Caco-2 (cell line): ENCODE results near the gene TMEM150C. TPM values are rescaled to one million over a fixed set of nuclear protein-coding genes. Genes with fewer than 3 reads are reported as not detected.

Experiments used
- BruUV-seq: library from RNA; stranded (reverse); fragments of 400-500 nt; replicated peaks from 2 replicates; lab custom pipeline; 2021; lab: Mats Ljungman, UMichigan
- CTCF ChIA-PET: fragments of 300-600 bp; sonication (Branson Sonifier 250); formaldehyde crosslinking; loops from one replicate; lab custom pipeline; 2022; ENCODE audit warnings: antibody characterized with exemption; lab: Charles Lee
- POLR2A ChIA-PET: fragments of 300-600 bp; sonication (Branson Sonifier 250); formaldehyde crosslinking; loops from one replicate; lab custom pipeline; 2022; ENCODE audit warnings: antibody characterized with exemption; lab: Charles Lee
- DNase-seq, 2 experiments: peaks; one replicate each; pipeline versions ENCODE4 v3.0.0 to v3.0.0-alpha.2; 2020 to 2022
- H3K27me3 ChIP-seq: replicated peaks from 2 replicates; pipeline ENCODE4 v1.6.0; 2011; ENCODE audit warnings: low read length; ENCODE audit not compliant: control insufficient read depth, insufficient read depth
- H3K36me3 ChIP-seq: 2 replicates; pipeline ENCODE4 v1.5.1; 2011; ENCODE audit warnings: low read length; ENCODE audit not compliant: control insufficient read depth, insufficient read depth
- H3K4me1 ChIP-seq: fragments of 250-450 bp; sonication (Bioruptor Pico); 2 replicates; pipeline ENCODE4 v1.5.1; 2020; ENCODE audit warnings: mild to moderate bottlenecking
- H3K4me3 ChIP-seq: 2 replicates; pipeline ENCODE4 v1.5.1; 2011; ENCODE audit warnings: low read depth, mild to moderate bottlenecking, control low read depth, low read length
- H3K9me3 ChIP-seq: fragments of 250-450 bp; sonication (Bioruptor Pico); 2 replicates; pipeline ENCODE4 v1.5.1; 2020; ENCODE audit warnings: mild to moderate bottlenecking, moderate library complexity
- H3K27ac Mint-ChIP-seq: one replicate; pipeline ENCODE4 v1.8.0; 2022; ENCODE audit warnings: mixed read lengths; ENCODE audit not compliant: unreplicated experiment
- H3K27me3 Mint-ChIP-seq: one replicate; pipeline ENCODE4 v1.8.0; 2022; ENCODE audit warnings: mixed read lengths; ENCODE audit not compliant: insufficient read depth, unreplicated experiment
- H3K36me3 Mint-ChIP-seq: one replicate; pipeline ENCODE4 v1.8.0; 2022; ENCODE audit warnings: mild to moderate bottlenecking, mixed read lengths; ENCODE audit not compliant: insufficient read depth, unreplicated experiment
- H3K4me1 Mint-ChIP-seq: one replicate; pipeline ENCODE4 v1.8.0; 2022; ENCODE audit warnings: low read depth, mixed read lengths; ENCODE audit not compliant: unreplicated experiment
- H3K4me3 Mint-ChIP-seq: one replicate; pipeline ENCODE4 v1.8.0; 2022; ENCODE audit warnings: mild to moderate bottlenecking, moderate library complexity, mixed read lengths; ENCODE audit not compliant: unreplicated experiment
- H3K9me3 Mint-ChIP-seq: one replicate; pipeline ENCODE4 v1.8.0; 2022; ENCODE audit warnings: mixed read lengths; ENCODE audit not compliant: unreplicated experiment
- CTCF ChIP-seq, 2 experiments: fragments of 200-600 bp in 1 of 2; IDR thresholded peaks; 1 replicate in 1 of 2; 2 replicates in 1 of 2; pipeline versions ENCODE4 v1.5.1 to v1.8.0; 2011 to 2022; ENCODE audit warnings: antibody characterized with exemption in 1 of 2, control low read depth in 1 of 2, inconsistent platforms in 1 of 2, low read depth in 1 of 2, low read length in 1 of 2, mild to moderate bottlenecking in 1 of 2, moderate library complexity in 1 of 2; ENCODE audit not compliant: insufficient read depth in 1 of 2, severe bottlenecking in 1 of 2, unreplicated experiment in 1 of 2
- intact Hi-C: fragments of 100-400 bp; cut with micrococcal nuclease; formaldehyde crosslinking; loops from one replicate; pipeline ENCODE4 v1.10.0; 2022; ENCODE audit not compliant: unreplicated experiment
- total RNA-seq: library from RNA; stranded (reverse); gene quantifications from 2 replicates; pipeline ENCODE4 v1.2.3, GENCODE V29; 2022

TMEM150C gene
- total RNA-seq, 1 experiment from 2014 or later: 5.7 TPM

GRCh38 chr4:82569076-82569475, 7.3 kb upstream of the TMEM150C start:
- no peak for DNase-seq
- POLR2A ChIA-PET: no interaction called here
- Mint-ChIP-seq H3K9me3 (no peaks in the 10 kb centered on the region), H3K4me3 (no peak overlapping the region), H3K27me3 (no peaks in the 10 kb centered on the region), H3K36me3 (no peaks in the 10 kb centered on the region), H3K27ac (no peak overlapping the region), H3K4me1 (no peaks in the 10 kb centered on the region)
- Histone ChIP-seq H3K9me3 (no peaks in the 10 kb centered on the region), H3K4me3 (no peak overlapping the region), H3K27me3 (no peaks in the 10 kb centered on the region), H3K4me1 (no peaks in the 10 kb centered on the region), H3K36me3 (no peaks in the 10 kb centered on the region)
- CTCF ChIA-PET: no interaction called here
- intact Hi-C loops: no loop called here
- BruUV-seq: no TSS peak
- no peak for TF ChIP-seq CTCF (IDR thresholded peaks at IDR 0.05; ENCODE audit: insufficient read depth in 1 of 2, low read depth in 1 of 2, low read length in 1 of 2, severe bottlenecking in 1 of 2, unreplicated experiment in 1 of 2)

- CTCF ChIA-PET: interaction anchor here (0.6 kb wide), 1 partner anchor 46 kb away, joined by 3 read pairs; no protein-coding TSS in a partner anchor
- TF ChIP-seq CTCF (IDR thresholded peaks at IDR 0.05; ENCODE audit: insufficient read depth in 1 of 2, low read depth in 1 of 2, low read length in 1 of 2, severe bottlenecking in 1 of 2, unreplicated experiment in 1 of 2): no peak
- intact Hi-C loops: no loop called here
- Histone ChIP-seq H3K36me3 (no peaks in the 10 kb centered on the region), H3K9me3 (no peaks in the 10 kb centered on the region), H3K4me1 (no peaks in the 10 kb centered on the region), H3K27me3 (no peaks in the 10 kb centered on the region), H3K4me3 (no peak overlapping the region)
- peaks cover 2% of the 10 kb centered on the region for H3K4me1 Mint-ChIP-seq
- H3K4me3 Mint-ChIP-seq: no peak overlapping the region
- H3K27me3 Mint-ChIP-seq: no peaks in the 10 kb centered on the region
- H3K36me3 Mint-ChIP-seq: peaks cover under 1% of the 10 kb centered on the region
- no peak overlapping the region for H3K27ac Mint-ChIP-seq
- BruUV-seq: no TSS peak
- no peak for DNase-seq
- H3K9me3 Mint-ChIP-seq: no peaks in the 10 kb centered on the region
- POLR2A ChIA-PET: no interaction called here
These were observed 5.7 kb upstream of the TMEM150C start for GRCh38 chr4:82567444-82567843.

GRCh38 chr4:82562564-82562854, 721 bp upstream of the TMEM150C start:
- Histone ChIP-seq H3K9me3 (no peaks in the 10 kb centered on the region), H3K4me3 (peak overlapping the region; percentile 56), H3K27me3 (no peaks in the 10 kb centered on the region), H3K4me1 (no peaks in the 10 kb centered on the region), H3K36me3 (no peaks in the 10 kb centered on the region)
- intact Hi-C loops: loop anchor here (2.0 to 5.0 kb wide), 2 partner anchors 35 to 100 kb away; no protein-coding TSS in a partner anchor
- Mint-ChIP-seq H3K9me3 (no peaks in the 10 kb centered on the region), H3K4me1 (peaks cover 12% of the 10 kb centered on the region), H3K4me3 (peak overlapping the region; percentile 72), H3K27me3 (no peaks in the 10 kb centered on the region), H3K36me3 (peaks cover 12% of the 10 kb centered on the region), H3K27ac (no peak overlapping the region)
- no peak for TF ChIP-seq CTCF (IDR thresholded peaks at IDR 0.05; ENCODE audit: insufficient read depth in 1 of 2, low read depth in 1 of 2, low read length in 1 of 2, severe bottlenecking in 1 of 2, unreplicated experiment in 1 of 2)
- DNase-seq: no peak
- POLR2A ChIA-PET: no interaction called here
- BruUV-seq: no TSS peak
- CTCF ChIA-PET: interaction anchor here (0.6 kb wide), 1 partner anchor 115 kb away, joined by 3 read pairs; no protein-coding TSS in a partner anchor
